ENCODE measurements around the gene KRT23.

DNA sequence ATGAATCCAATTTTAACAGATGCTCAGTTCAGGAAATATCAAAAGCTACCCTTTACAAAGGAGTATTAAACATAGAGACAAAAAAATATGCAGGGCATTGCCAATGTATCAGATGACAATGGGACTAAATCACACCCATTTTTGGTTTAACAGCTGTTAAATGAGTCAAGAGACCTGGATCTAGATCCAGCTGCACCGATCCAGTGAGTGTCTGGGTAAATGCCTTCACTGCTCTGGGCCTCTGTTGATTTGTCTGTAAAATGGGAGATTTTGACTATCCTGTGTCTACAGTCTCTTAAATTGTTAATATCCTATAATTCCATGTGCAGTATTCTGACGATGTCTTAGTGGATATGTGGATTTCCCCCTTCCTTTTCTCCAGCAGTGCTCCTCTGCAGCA, 16.4 kb downstream of the KRT23 start:
- TF ChIP-seq, protein P1, sequence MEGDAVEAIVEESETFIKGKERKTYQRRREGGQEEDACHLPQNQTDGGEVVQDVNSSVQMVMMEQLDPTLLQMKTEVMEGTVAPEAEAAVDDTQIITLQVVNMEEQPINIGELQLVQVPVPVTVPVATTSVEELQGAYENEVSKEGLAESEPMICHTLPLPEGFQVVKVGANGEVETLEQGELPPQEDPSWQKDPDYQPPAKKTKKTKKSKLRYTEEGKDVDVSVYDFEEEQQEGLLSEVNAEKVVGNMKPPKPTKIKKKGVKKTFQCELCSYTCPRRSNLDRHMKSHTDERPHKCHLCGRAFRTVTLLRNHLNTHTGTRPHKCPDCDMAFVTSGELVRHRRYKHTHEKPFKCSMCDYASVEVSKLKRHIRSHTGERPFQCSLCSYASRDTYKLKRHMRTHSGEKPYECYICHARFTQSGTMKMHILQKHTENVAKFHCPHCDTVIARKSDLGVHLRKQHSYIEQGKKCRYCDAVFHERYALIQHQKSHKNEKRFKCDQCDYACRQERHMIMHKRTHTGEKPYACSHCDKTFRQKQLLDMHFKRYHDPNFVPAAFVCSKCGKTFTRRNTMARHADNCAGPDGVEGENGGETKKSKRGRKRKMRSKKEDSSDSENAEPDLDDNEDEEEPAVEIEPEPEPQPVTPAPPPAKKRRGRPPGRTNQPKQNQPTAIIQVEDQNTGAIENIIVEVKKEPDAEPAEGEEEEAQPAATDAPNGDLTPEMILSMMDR (IDR thresholded peaks at IDR 0.05) = no peak
- TF ChIP-seq POLR2A (IDR thresholded peaks at IDR 0.05) = no peak
